Measurements from ENCODE around the gene SLC34A1.

Gene SLC34A1

GRCh38 chr5:177433658-177434217, 49.5 kb downstream of the SLC34A1 start:
- no peak for DNase-seq

- DNase-seq = no peak
Observed at GRCh38 chr5:177434437-177434836, 50.2 kb downstream of the SLC34A1 start.

- no peak for DNase-seq
Observed at GRCh38 chr5:177434942-177435738, 50.9 kb downstream of the SLC34A1 start.

GRCh38 chr5:177435847-177436536, 51.8 kb downstream of the SLC34A1 start:
- no peak for DNase-seq

GRCh38 chr5:177437623-177438022, 53.4 kb downstream of the SLC34A1 start:
- DNase-seq = no peak

GRCh38 chr5:177438468-177438867, 54.2 kb downstream of the SLC34A1 start:
- no peak for DNase-seq

GRCh38 chr5:177439518-177440053, 55.4 kb downstream of the SLC34A1 start:
- DNase-seq = no peak

- no peak for DNase-seq
Observed at GRCh38 chr5:177440211-177440989, 56.2 kb downstream of the SLC34A1 start.

GRCh38 chr5:177440990-177441780, 57.0 kb downstream of the SLC34A1 start:
- DNase-seq = no peak

GRCh38 chr5:177442066-177442826, 58.0 kb downstream of the SLC34A1 start:
- DNase-seq = no peak

GRCh38 chr5:177443144-177443983, 59.1 kb downstream of the SLC34A1 start:
- DNase-seq = no peak

- DNase-seq = no peak
Observed at GRCh38 chr5:177444106-177445051, 60.1 kb downstream of the SLC34A1 start.

- DNase-seq = no peak
Observed at GRCh38 chr5:177445052-177445916, 61.0 kb downstream of the SLC34A1 start.

- DNase-seq = no peak
Observed at GRCh38 chr5:177445917-177446199, 61.6 kb downstream of the SLC34A1 start.

- peak in 1 of 2 experiments; percentile 64 for DNase-seq
Observed at GRCh38 chr5:177446200-177447065, 62.2 kb downstream of the SLC34A1 start, which contains the start of gene PRR7. PRR7 (plus strand) TSS chr5:177446814; CDS start chr5:177455068, 8,254 bp downstream.

- peak in 1 of 2 experiments; percentile 42 for DNase-seq
Observed at GRCh38 chr5:177447066-177447610, 62.9 kb downstream of the SLC34A1 start.
